Astrocyte of the spinal cord (primary cell): ENCODE measurements around the gene DCDC2.
A peak's percentile ranks its signal among the peaks of the same experiment; 100 is the strongest.
"Not testable (repeated sequence)": the region's sequence is repeated elsewhere in the genome, so short reads cannot be mapped to it uniquely, and the experiment has no call there.

ENCODE experiments used
- DNase-seq: peaks from one replicate; pipeline ENCODE4 v3.0.0; 2011; ENCODE audit warnings: low read depth, low spot score
- H3K4me3 ChIP-seq: 2 replicates; pipeline ENCODE4 v1.5.1; 2011; ENCODE audit warnings: low read depth, mild to moderate bottlenecking, low read length, moderate library complexity
- CTCF ChIP-seq: IDR thresholded peaks from 2 replicates; pipeline ENCODE4 v1.5.1; 2012; ENCODE audit warnings: low read depth, mild to moderate bottlenecking, low read length, inconsistent platforms
- in situ Hi-C: cut with HindIII; loops from 2 replicates; pipeline ENCODE4 v1.10.0; 2017; ENCODE audit warnings: low sequenced_read_pairs

The DCDC2 gene

GRCh38 chr6:24283043-24283985, 74.5 kb downstream of the DCDC2 start:
- peak; percentile 85 for DNase-seq
- no peak overlapping the region for H3K4me3 ChIP-seq
- TF ChIP-seq CTCF, result peak; percentile 65
- in situ Hi-C loops, result no loop called here

GRCh38 chr6:24274441-24275083, 83.3 kb downstream of the DCDC2 start:
- no peak overlapping the region for H3K4me3 ChIP-seq
- TF ChIP-seq CTCF, result peak; percentile 61
- in situ Hi-C loops, result no loop called here
- peak; percentile 1 for DNase-seq

- no peak for TF ChIP-seq CTCF
- in situ Hi-C loops, result no loop called here
These were observed 84.6 kb downstream of the DCDC2 start for GRCh38 chr6:24273096-24273870.

DNA sequence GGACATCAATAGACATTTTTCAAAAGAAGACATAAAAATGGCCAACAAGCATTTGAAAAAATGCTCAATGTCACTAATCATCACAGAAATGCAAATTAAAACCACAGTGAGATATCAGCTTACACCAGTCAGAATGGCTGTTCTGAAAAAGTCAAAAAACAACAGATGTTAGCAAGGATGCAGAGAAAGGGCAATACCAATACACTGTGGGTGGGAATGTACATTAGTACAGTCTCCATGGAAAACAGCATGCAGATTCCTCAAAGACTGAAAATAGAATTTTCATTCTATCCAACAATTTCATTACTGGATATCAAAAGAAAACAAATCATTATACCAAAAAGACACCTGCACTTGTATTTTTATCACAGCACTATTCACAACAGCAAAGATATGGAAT, 85.3 kb downstream of the DCDC2 start:
- H3K4me3 ChIP-seq, result no peak overlapping the region
- in situ Hi-C loops, result no loop called here
- TF ChIP-seq CTCF, result no peak
- DNase-seq, result no peak

More at GRCh38 chr6:24273096-24273870, 84.6 kb downstream of the DCDC2 start:
- DNase-seq, result no peak
- no peak overlapping the region for H3K4me3 ChIP-seq

DNA sequence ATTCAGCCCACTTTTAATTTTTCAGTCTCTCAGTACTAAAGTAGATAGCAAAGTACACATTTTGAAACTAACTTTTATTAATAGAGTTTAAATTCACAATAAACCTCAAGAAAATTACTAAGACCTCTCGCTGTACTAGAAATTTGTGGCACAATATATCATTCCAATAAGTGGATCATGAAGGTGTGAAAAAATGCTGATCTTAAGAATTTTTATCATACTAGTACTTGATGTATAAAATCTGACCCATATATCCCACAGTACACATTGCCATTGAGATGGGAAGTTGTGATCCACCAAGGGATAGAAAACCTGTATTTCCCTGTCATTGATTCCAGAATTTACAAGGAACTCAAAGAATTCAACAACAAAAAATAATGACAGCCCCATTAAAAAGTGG, 85.7 kb downstream of the DCDC2 start:
- no peak for TF ChIP-seq CTCF
- no peak overlapping the region for H3K4me3 ChIP-seq
- no peak for DNase-seq
- in situ Hi-C loops, result no loop called here

GRCh38 chr6:24270011-24270410, 87.8 kb downstream of the DCDC2 start:
- in situ Hi-C loops, result no loop called here
- H3K4me3 ChIP-seq, result no peak overlapping the region
- TF ChIP-seq CTCF, result no peak
- no peak for DNase-seq

GRCh38 chr6:24258214-24258613, 99.6 kb downstream of the DCDC2 start:
- H3K4me3 ChIP-seq, in situ Hi-C loops, DNase-seq: not testable (repeated sequence)
